Measurements from ENCODE around the gene GAB1. TPM values are rescaled to one million over a fixed set of nuclear protein-coding genes. Genes with fewer than 3 reads are reported as not detected.

The GAB1 gene
- total and polyA plus RNA-seq, 4 donors, result 6.4 to 138 (median 22.6) TPM

DNA sequence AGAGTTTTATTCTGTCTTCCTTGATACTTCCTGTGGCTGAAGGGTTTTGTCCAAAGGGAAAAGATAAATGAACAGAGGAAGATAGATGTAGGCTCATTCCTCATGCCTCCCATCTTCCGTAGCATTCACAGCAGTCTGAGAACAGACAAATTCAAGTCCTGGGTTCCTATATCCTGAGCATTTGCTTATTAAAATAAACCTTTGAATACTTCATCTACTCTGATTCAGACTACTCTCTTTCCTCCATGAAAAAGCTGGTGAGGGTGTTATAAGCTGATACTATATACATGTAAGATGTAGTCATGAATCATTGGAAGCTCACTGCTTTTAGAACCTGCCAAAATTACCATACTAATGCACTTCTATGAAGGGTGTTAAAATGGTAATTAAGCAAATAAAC is 61.2 kb downstream of the GAB1 start:
- Histone ChIP-seq H3K9me3 (ENCODE audit: control insufficient read depth in 4 of 4, insufficient read depth in 3 of 4, low read length in 3 of 4) (no peaks in the 10 kb centered on the region), H3K36me3 (ENCODE audit: control insufficient read depth in 4 of 4, insufficient read depth in 4 of 4, low read length in 4 of 4) (no peaks in the 10 kb centered on the region), H3K27me3 (ENCODE audit: control insufficient read depth in 3 of 3, insufficient read depth in 3 of 3, low read length in 2 of 3) (no peaks in the 10 kb centered on the region), H3K9ac (ENCODE audit: insufficient read depth in 1 of 2, low read length in 2 of 2) (no peak overlapping the region), H3K4me3 (no peak overlapping the region), H3K27ac (ENCODE audit: low read depth in 1 of 2, low read length in 1 of 2) (peak overlapping the region in 1 of 2 donors; percentile 21), H3K4me1 (ENCODE audit: control insufficient read depth in 5 of 5, insufficient read depth in 5 of 5, low read length in 5 of 5) (peaks cover 4 to 30% (median 18%) of the 10 kb centered on the region in 5 donors)
- ATAC-seq (ENCODE audit: insufficient read depth, low FRiP score) (no peak), DNase-seq (no peak)
- TF ChIP-seq, protein P1, sequence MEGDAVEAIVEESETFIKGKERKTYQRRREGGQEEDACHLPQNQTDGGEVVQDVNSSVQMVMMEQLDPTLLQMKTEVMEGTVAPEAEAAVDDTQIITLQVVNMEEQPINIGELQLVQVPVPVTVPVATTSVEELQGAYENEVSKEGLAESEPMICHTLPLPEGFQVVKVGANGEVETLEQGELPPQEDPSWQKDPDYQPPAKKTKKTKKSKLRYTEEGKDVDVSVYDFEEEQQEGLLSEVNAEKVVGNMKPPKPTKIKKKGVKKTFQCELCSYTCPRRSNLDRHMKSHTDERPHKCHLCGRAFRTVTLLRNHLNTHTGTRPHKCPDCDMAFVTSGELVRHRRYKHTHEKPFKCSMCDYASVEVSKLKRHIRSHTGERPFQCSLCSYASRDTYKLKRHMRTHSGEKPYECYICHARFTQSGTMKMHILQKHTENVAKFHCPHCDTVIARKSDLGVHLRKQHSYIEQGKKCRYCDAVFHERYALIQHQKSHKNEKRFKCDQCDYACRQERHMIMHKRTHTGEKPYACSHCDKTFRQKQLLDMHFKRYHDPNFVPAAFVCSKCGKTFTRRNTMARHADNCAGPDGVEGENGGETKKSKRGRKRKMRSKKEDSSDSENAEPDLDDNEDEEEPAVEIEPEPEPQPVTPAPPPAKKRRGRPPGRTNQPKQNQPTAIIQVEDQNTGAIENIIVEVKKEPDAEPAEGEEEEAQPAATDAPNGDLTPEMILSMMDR (IDR thresholded peaks at IDR 0.05; ENCODE audit: control extremely low read depth, extremely low read depth), result no peak
- 64 to 83% methylated on average over 1 of the region's 1 CpG for WGBS, 2 donors

DNA sequence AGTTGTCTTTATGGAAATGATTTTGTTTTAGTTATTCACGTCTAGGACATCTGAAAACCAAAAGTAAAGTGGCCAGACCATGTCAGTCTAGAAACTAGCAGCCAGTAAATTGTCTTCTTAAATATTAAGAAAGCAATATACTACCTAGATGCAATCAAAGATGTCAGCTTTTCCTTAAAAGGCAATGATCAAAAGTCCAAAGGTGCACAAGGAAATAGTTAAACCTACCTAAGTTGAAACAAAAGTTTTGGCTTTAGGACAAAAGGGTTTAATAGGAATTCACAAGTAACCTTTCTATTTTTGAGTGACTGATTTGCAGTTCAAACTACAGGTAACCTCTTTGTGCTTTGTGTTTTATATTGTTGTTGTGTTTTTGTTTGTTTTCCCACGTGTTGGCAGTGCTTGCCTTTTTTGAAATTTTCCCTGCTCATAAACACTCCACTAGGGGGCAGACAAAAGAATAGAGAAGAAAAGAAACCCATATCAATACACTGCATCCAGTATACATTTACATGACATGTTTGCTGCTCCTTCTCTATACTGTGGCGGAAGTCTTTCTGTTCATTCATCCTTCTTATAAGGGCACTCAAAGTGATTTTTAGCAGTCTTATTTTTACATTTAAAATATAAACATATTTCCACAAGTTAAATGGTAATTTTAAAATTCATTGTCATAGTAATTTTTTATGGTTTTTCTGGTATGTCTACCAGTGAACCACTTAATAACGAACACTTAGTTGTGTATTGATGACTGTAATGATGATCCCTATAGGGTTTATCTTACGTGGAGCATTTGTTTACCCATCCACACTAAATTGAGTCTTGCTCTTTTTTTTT is 62.7 kb downstream of the GAB1 start:
- Histone ChIP-seq H3K27me3 (ENCODE audit: control insufficient read depth in 3 of 3, insufficient read depth in 3 of 3, low read length in 2 of 3) (no peaks in the 10 kb centered on the region), H3K36me3 (ENCODE audit: control insufficient read depth in 4 of 4, insufficient read depth in 4 of 4, low read length in 4 of 4) (no peaks in the 10 kb centered on the region), H3K9me3 (ENCODE audit: control insufficient read depth in 4 of 4, insufficient read depth in 3 of 4, low read length in 3 of 4) (no peaks in the 10 kb centered on the region), H3K4me3 (no peak overlapping the region), H3K9ac (ENCODE audit: insufficient read depth in 1 of 2, low read length in 2 of 2) (no peak overlapping the region), H3K27ac (ENCODE audit: low read depth in 1 of 2, low read length in 1 of 2) (no peak overlapping the region), H3K4me1 (ENCODE audit: control insufficient read depth in 5 of 5, insufficient read depth in 5 of 5, low read length in 5 of 5) (peaks cover 4 to 34% (median 15%) of the 10 kb centered on the region in 5 donors)
- TF ChIP-seq, protein P1 (IDR thresholded peaks at IDR 0.05; ENCODE audit: control extremely low read depth, extremely low read depth), result no peak
- DNase-seq (peak in 1 of 3 donors; percentile 49), ATAC-seq (ENCODE audit: insufficient read depth, low FRiP score) (no peak)
- 70 to 75% methylated on average over 5 of the region's 5 CpGs for WGBS, 2 donors

DNA sequence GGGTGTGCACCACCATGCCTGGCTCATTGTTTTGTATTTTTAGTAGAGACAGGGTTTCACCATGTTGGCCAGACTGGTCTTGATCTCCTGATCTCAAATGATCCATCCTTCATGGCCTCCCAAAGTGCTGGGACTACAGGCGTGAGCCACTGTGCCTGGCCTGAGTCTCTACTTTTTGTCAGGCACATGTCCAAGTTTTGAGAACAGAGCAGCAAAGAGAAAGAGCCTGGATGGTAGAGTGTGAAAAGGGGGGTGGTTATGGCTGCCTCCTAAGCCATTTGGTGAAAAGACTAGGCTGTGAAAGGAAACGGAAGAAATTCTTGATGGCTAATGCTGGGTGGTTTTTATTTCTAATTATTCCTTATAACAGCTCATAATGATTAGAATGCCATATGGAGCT is 63.4 kb downstream of the GAB1 start:
- Histone ChIP-seq H3K27ac (ENCODE audit: low read depth in 1 of 2, low read length in 1 of 2) (no peak overlapping the region), H3K9me3 (ENCODE audit: control insufficient read depth in 4 of 4, insufficient read depth in 3 of 4, low read length in 3 of 4) (no peaks in the 10 kb centered on the region), H3K27me3 (ENCODE audit: control insufficient read depth in 3 of 3, insufficient read depth in 3 of 3, low read length in 2 of 3) (no peaks in the 10 kb centered on the region), H3K4me3 (no peak overlapping the region), H3K36me3 (ENCODE audit: control insufficient read depth in 4 of 4, insufficient read depth in 4 of 4, low read length in 4 of 4) (no peaks in the 10 kb centered on the region), H3K4me1 (ENCODE audit: control insufficient read depth in 5 of 5, insufficient read depth in 5 of 5, low read length in 5 of 5) (peaks cover 4 to 35% (median 14%) of the 10 kb centered on the region in 5 donors), H3K9ac (ENCODE audit: insufficient read depth in 1 of 2, low read length in 2 of 2) (no peak overlapping the region)
- TF ChIP-seq, protein P1 (IDR thresholded peaks at IDR 0.05; ENCODE audit: control extremely low read depth, extremely low read depth), result no peak
- WGBS, 2 donors, result 81 to 87% methylated on average over 2 of the region's 2 CpGs
- ATAC-seq (ENCODE audit: insufficient read depth, low FRiP score), result no peak
- DNase-seq, result no peak

Measured in lung (tissue), 12 donors.